ENCODE results near the gene NUMB. TPM values are rescaled to one million over a fixed set of nuclear protein-coding genes. Genes with fewer than 3 reads are reported as not detected.
"Not testable (repeated sequence)": the region's sequence is repeated elsewhere in the genome, so short reads cannot be mapped to it uniquely, and the experiment has no call there.

NUMB gene
- total RNA-seq, 2 experiments from 2014 or later, result 44.5 to 46.4 TPM

DNA sequence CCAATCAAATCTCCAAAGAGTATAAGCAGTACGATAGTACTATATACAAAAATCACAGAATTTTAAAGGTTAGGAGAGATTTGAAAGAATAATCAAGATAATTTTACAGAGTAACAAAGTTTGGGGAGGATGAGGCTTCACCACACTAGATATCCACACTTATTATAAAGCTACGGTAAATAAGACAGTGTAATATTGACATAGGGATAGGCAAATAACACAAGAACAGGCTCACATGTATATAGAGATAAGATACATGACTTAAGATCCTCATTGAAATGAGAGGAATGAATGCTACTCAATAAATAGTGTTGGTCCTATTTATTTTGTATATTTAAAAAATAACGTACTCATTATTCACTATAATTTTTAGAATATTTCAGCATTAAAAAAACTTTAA lies 26.2 kb downstream of the NUMB start:
- DNase-seq, result no peak
- no peaks in the 10 kb centered on the region for H3K9me3 Mint-ChIP-seq
- H3K36me3 Mint-ChIP-seq (ENCODE audit: low read depth), result peaks cover 2% of the 10 kb centered on the region
- H3K27me3 Mint-ChIP-seq, result no peaks in the 10 kb centered on the region
- CTCF ChIA-PET, result no interaction called here
- POLR2A ChIA-PET, result no interaction called here
- no peak overlapping the region for H3K4me3 Mint-ChIP-seq
- no peak overlapping the region for H3K27ac Mint-ChIP-seq
- H3K4me1 Mint-ChIP-seq, result no peaks in the 10 kb centered on the region

DNA sequence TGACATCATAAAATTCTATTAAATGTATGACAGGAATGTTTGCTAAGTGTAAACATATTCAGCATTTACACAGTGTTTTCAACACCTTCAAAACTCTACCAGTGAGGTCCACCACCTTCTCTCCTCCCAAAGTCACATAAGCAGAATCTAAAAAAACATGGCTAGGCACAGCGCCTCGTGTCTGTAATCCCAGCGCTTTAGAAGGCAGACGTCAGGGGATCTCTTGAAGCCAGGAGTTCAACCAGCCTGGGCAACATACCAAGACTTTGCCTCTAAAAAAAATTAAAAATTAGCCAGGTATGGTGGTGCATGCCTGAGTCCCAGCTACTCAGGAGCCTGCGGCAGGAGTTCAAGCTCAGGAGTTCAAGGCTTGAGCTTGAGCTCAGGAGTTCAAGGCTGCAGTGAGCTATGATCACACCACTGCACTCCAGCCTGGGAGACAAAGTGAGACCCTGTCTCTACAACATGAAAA lies 30.0 kb downstream of the NUMB start:
- CTCF ChIA-PET, result interaction anchor here (0.5 kb wide), 1 partner anchor 71 kb away, joined by 3 read pairs; no protein-coding TSS in a partner anchor
- Mint-ChIP-seq H3K36me3 (ENCODE audit: low read depth) (peaks cover 2% of the 10 kb centered on the region), H3K27ac (no peak overlapping the region), H3K4me3 (no peak overlapping the region), H3K4me1 (peaks cover 7% of the 10 kb centered on the region), H3K9me3 (no peaks in the 10 kb centered on the region), H3K27me3 (no peaks in the 10 kb centered on the region)
- no peak for DNase-seq
- POLR2A ChIA-PET, result no interaction called here

DNA sequence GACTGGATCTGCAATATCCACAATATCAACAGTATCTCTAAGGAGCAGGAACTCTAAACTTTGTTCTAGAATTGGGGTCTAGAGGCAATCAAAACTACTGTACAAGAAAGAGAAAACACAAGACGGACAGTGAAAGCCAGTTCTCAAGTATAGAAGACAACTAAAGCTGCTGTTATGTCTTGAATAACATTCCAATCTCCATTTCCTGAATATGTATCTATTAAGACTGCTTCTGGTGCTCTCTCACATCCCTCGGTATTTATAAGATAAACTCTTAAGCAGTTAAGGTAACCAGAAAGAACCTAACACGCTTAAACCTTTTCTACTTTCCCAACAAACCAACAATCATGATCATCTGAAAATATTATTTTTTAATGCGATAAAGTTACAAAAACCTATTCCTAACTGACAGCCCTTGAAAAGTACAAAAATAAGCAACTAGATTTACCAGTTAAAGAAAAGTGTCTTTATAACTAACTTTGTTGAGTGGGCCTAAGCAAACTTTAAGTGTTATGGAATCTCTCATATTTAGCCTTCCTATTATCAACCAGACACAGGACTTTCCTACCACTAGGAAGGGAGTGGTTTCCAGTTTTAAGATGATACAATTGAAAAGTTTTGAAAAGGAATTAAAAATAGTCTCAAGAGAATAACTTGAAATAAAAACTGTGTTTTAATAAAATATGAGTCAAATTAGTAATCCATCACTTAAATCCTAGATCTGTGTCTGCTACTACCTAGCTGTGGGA lies 30.7 kb downstream of the NUMB start:
- POLR2A ChIA-PET, result no interaction called here
- no peaks in the 10 kb centered on the region for H3K27me3 Mint-ChIP-seq
- H3K4me1 Mint-ChIP-seq, result peaks cover 7% of the 10 kb centered on the region
- DNase-seq, result no peak
- H3K36me3 Mint-ChIP-seq (ENCODE audit: low read depth), result peaks cover 2% of the 10 kb centered on the region
- no peak overlapping the region for H3K4me3 Mint-ChIP-seq
- no peak overlapping the region for H3K27ac Mint-ChIP-seq
- CTCF ChIA-PET, result interaction anchor here (0.5 kb wide), 1 partner anchor 71 kb away, joined by 3 read pairs; no protein-coding TSS in a partner anchor
- no peaks in the 10 kb centered on the region for H3K9me3 Mint-ChIP-seq

DNA sequence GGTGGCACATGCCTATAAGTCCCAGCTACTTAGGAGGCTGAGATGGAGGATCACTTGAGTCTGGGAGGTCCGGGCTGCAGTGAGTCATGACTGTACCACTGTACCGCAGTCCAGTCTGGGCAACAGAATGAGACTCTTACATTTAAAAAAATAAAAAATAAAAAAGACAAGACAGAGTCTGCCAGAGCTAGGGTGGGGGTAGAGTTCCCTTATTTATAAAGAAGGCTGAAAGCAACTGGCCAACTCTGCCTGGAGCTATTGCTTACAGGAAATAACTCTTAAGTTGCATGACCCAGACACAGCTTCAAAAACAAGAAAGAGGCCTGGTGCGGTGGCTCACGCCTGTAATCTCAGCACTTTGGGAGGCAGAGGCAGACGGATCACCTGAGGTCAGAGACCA lies 31.5 kb downstream of the NUMB start:
- DNase-seq, result no peak
- POLR2A ChIA-PET, result no interaction called here
- Mint-ChIP-seq H3K4me1 (peaks cover 14% of the 10 kb centered on the region), H3K27me3 (no peaks in the 10 kb centered on the region), H3K36me3 (ENCODE audit: low read depth) (peaks cover 7% of the 10 kb centered on the region), H3K27ac (no peak overlapping the region), H3K4me3 (no peak overlapping the region), H3K9me3 (no peaks in the 10 kb centered on the region)
- CTCF ChIA-PET, result no interaction called here

DNA sequence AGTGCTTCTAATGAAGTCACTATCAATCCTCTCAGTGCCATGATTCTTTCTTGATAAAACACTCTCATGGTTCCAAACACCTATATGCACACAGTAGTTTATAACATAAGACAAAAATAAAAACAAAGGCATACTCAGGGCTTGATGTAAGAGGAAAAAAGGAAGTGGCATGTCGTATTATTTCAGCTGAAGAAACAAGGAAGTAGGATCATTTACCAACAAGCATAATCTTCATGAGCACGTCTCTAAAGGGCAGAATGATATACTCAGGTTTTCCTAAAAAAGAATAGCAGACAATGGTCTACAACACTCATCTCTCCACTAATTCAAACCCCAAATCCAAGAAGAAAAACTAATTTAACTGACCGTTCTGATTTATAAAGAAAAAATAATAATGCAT lies 33.9 kb downstream of the NUMB start:
- peaks cover 14% of the 10 kb centered on the region for H3K36me3 Mint-ChIP-seq (ENCODE audit: low read depth)
- no peak for DNase-seq
- no peak overlapping the region for H3K4me3 Mint-ChIP-seq
- no peak overlapping the region for H3K27ac Mint-ChIP-seq
- H3K9me3 Mint-ChIP-seq, result no peaks in the 10 kb centered on the region
- H3K4me1 Mint-ChIP-seq, result peaks cover 14% of the 10 kb centered on the region
- ChIA-PET CTCF (no interaction called here), POLR2A (no interaction called here)
- no peaks in the 10 kb centered on the region for H3K27me3 Mint-ChIP-seq

DNA sequence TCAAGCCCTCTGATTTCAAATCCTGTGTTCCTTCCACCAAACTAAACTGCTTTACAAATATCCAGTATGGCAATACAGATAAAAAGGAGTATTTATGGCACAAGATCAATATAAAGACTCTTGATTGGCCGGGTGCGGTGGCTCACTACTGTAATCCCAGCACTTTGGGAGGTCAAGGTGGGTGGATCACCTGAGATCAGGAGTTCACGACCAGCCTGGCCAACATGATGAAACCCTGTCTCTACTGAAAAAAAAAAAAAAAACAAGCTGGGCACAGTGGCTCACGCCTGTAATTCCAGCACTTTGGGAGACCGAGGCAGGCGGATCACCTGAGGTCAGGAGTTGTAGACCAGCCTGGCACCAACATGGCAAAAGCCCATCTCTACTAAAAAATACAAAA lies 35.3 kb downstream of the NUMB start:
- not testable (repeated sequence) for H3K27ac Mint-ChIP-seq, H3K27me3 Mint-ChIP-seq, H3K4me3 Mint-ChIP-seq, DNase-seq, H3K9me3 Mint-ChIP-seq
- Mint-ChIP-seq H3K36me3 (ENCODE audit: low read depth) (peaks cover 14% of the 10 kb centered on the region), H3K4me1 (peaks cover 14% of the 10 kb centered on the region)
- POLR2A ChIA-PET, result interaction anchor here (1.0 kb wide), 1 partner anchor 21 kb away, joined by 3 read pairs; no protein-coding TSS in a partner anchor
- CTCF ChIA-PET, result interaction anchor here (0.7 kb wide), 1 partner anchor 38 kb away, joined by 5 read pairs; no protein-coding TSS in a partner anchor

DNA sequence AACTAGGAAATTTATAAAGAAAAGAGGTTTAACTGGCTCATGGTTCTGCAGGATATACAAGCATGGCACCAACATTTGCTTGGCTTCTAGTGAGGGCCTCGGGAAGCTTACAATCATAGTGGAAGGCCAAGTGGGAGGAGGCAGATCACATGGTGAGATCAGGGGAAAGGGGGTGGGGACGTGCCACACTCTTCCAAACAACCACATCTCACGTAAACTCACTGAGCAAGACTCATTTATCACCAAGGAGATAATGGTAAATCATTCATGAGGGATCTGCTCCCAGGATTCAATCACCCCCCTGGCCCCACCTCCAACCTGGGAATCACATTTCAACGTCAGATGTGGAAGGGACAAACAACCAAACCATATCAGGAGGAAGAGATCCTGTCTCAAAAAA lies 35.8 kb downstream of the NUMB start:
- H3K27ac Mint-ChIP-seq, result no peak overlapping the region
- peaks cover 12% of the 10 kb centered on the region for H3K36me3 Mint-ChIP-seq (ENCODE audit: low read depth)
- H3K9me3 Mint-ChIP-seq, result no peaks in the 10 kb centered on the region
- POLR2A ChIA-PET, result interaction anchor here (1.0 kb wide), 1 partner anchor 21 kb away, joined by 3 read pairs; no protein-coding TSS in a partner anchor
- no peaks in the 10 kb centered on the region for H3K27me3 Mint-ChIP-seq
- H3K4me1 Mint-ChIP-seq, result peaks cover 14% of the 10 kb centered on the region
- CTCF ChIA-PET, result no interaction called here
- no peak overlapping the region for H3K4me3 Mint-ChIP-seq
- DNase-seq, result no peak

DNA sequence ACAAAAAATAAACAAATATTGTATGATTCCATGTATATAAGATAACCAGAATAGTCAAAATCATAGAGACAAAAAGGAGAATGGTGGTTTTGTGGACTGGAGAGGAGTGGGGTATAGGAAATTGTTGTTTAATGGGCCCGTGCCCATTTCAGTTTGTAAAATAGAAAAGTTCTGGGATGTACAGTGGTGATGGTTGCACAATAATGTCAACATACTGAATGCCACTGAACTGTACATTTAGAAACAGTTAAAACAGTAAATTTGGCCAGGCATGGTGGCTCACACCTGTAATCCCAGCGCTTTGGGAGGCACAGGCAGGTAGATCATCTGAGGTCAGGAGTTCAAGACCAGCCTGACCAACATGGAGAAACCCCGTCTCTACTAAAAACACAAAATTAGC lies 40.1 kb downstream of the NUMB start:
- POLR2A ChIA-PET, result no interaction called here
- DNase-seq, result no peak
- Mint-ChIP-seq H3K4me1 (peaks cover 7% of the 10 kb centered on the region), H3K27ac (no peak overlapping the region), H3K36me3 (ENCODE audit: low read depth) (peaks cover 12% of the 10 kb centered on the region), H3K27me3 (no peaks in the 10 kb centered on the region), H3K9me3 (no peaks in the 10 kb centered on the region), H3K4me3 (no peak overlapping the region)
- CTCF ChIA-PET, result no interaction called here

DNA sequence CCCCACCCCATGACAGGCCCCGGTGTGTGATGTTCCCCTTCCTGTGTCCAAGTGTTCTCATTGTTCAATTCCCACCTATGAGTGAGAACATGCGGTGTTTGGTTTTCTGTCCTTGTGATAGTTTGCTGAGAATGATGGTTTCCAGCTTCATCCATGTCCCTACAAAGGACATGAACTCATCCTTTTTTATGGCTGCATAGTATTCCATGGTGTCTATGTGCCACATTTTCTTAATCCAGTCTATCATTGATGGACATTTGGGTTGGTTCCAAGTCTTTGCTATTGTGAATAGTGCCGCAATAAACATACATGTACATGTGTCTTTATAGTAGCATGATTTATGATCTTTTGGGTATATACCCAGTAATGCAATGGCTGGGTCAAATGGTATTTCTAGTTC lies 52.1 kb downstream of the NUMB start:
- H3K4me3 Mint-ChIP-seq, H3K9me3 Mint-ChIP-seq, POLR2A ChIA-PET, H3K27me3 Mint-ChIP-seq, H3K4me1 Mint-ChIP-seq, H3K27ac Mint-ChIP-seq, DNase-seq: not testable (repeated sequence)
- CTCF ChIA-PET, result interaction anchor here (1.4 kb wide), 1 partner anchor 111 kb away, joined by 3 read pairs; no protein-coding TSS in a partner anchor
- H3K36me3 Mint-ChIP-seq (ENCODE audit: low read depth), result peaks cover 24% of the 10 kb centered on the region

DNA sequence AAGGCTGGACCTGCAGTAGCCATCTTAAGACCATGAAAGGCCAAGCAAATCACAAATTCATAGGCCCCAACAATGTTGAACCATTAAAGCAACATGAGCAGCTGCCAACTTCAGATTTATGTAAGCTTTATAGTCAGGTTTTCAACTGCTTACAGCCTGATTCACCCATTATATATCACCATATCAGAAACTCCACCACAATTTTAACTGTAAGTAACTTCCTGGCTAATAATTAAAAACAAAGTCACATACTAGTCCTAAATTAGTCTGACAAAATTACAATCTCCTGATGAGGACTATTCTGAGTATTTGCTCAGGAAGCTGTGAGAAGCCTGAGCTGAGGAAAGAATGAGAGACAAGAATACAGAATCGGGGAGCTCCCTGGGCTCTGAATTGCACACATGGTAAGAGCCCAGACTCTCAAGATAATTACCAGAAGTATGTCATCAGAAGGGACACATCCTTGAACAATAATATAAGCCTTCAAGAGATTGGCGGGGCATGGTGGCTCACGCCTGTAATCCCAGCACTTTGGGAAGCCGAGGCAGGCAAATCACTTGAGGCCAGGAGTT lies 55.1 kb downstream of the NUMB start:
- DNase-seq, result no peak
- POLR2A ChIA-PET, result no interaction called here
- H3K27me3 Mint-ChIP-seq, result no peaks in the 10 kb centered on the region
- H3K4me3 Mint-ChIP-seq, result no peak overlapping the region
- H3K36me3 Mint-ChIP-seq (ENCODE audit: low read depth), result peaks cover 19% of the 10 kb centered on the region
- CTCF ChIA-PET, result no interaction called here
- no peaks in the 10 kb centered on the region for H3K9me3 Mint-ChIP-seq
- no peak overlapping the region for H3K27ac Mint-ChIP-seq
- no peaks in the 10 kb centered on the region for H3K4me1 Mint-ChIP-seq

DNA sequence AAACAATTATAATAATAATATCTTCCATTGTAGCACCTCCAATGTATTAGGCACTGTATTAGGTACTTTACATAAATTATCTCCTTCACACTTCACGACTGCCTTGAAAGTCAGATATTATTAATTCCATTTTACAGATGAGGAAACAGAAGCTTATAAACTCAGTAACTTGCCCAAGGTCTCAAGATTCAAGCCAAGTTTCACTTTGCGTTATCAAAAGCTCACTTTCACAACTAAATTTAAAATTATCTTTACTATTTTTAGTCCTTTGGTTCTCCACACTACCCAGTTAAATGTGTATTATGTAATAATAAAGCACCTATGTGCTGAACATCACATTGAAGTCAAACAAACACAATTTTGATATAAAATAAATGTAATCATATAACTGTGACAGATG lies 55.8 kb downstream of the NUMB start:
- Mint-ChIP-seq H3K9me3 (no peaks in the 10 kb centered on the region), H3K27me3 (no peaks in the 10 kb centered on the region), H3K36me3 (ENCODE audit: low read depth) (peaks cover 17% of the 10 kb centered on the region), H3K27ac (no peak overlapping the region), H3K4me3 (no peak overlapping the region), H3K4me1 (no peaks in the 10 kb centered on the region)
- ChIA-PET CTCF (no interaction called here), POLR2A (no interaction called here)
- DNase-seq, result no peak

DNA sequence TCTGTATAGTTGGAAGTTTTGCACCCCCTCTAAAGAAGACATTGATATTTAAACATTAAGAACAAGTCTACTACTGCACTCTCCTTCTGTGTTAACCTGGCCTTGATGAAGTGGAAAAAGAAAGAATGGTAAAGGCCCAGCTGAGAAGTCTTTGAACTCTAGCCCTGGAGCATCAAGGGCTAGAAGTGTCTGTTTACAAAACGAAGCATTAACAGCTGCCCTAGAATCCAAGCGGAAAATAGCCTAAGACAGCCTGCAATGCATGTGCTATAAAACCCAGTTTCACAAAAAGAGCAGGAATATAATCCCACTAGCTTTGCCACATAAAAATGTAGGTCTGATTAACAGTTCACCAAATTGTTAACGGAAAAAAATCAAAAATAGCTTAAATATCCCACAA lies 60.5 kb downstream of the NUMB start:
- Mint-ChIP-seq H3K9me3 (no peaks in the 10 kb centered on the region), H3K36me3 (ENCODE audit: low read depth) (peaks cover 2% of the 10 kb centered on the region), H3K4me1 (peaks cover 8% of the 10 kb centered on the region), H3K27me3 (no peaks in the 10 kb centered on the region), H3K27ac (no peak overlapping the region), H3K4me3 (no peak overlapping the region)
- ChIA-PET POLR2A (no interaction called here), CTCF (interaction anchor here (0.6 kb wide), 1 partner anchor 16 kb away, joined by 3 read pairs; no protein-coding TSS in a partner anchor)
- no peak for DNase-seq

DNA sequence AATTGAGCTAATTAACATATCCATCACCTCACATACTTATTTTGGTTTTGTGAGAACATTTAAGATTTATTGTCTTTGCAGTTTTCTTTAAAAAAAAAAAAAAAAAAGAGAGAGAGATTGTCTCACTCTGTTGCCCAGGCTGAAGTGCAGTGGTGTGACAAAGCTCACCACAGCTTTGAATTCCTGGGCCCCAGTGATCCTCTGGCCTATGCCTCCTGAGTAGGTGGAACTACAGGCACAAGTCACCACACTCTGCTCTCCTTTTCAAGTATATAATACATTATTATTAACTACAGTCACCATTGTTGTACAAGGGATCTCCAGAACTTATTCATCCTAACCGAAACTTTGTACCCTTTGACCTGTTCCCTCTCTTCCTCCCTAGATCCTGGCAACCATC lies 64.0 kb downstream of the NUMB start:
- no peak overlapping the region for H3K27ac Mint-ChIP-seq
- H3K27me3 Mint-ChIP-seq, result no peaks in the 10 kb centered on the region
- peaks cover 13% of the 10 kb centered on the region for H3K4me1 Mint-ChIP-seq
- H3K4me3 Mint-ChIP-seq, result no peak overlapping the region
- H3K9me3 Mint-ChIP-seq, result no peaks in the 10 kb centered on the region
- DNase-seq, result no peak
- POLR2A ChIA-PET, result no interaction called here
- no peaks in the 10 kb centered on the region for H3K36me3 Mint-ChIP-seq (ENCODE audit: low read depth)
- CTCF ChIA-PET, result interaction anchor here (0.6 kb wide), 1 partner anchor 355 kb away, joined by 3 read pairs; no protein-coding TSS in a partner anchor

DNA sequence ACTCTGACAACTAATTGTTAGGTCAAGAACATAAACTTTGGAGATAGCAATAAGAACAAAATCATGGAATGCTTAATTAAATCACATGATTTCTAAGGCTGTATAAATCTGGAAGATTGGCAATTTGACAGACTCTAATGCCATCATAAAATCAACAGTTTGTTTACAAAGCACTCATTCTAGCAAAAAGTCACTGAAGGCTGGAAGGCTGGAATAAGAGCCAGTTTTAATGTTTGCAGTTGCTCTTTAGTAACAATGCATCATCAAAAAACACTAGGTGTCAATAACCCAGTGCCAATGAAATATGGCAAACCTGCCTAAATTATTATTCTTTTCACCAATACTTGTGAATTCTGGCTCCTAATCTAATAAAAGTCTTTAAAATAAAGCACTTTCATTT lies 65.0 kb downstream of the NUMB start:
- ChIA-PET CTCF (no interaction called here), POLR2A (no interaction called here)
- no peak for DNase-seq
- H3K36me3 Mint-ChIP-seq (ENCODE audit: low read depth), result no peaks in the 10 kb centered on the region
- H3K27ac Mint-ChIP-seq, result no peak overlapping the region
- H3K27me3 Mint-ChIP-seq, result no peaks in the 10 kb centered on the region
- H3K9me3 Mint-ChIP-seq, result no peaks in the 10 kb centered on the region
- H3K4me1 Mint-ChIP-seq, result peaks cover 13% of the 10 kb centered on the region
- H3K4me3 Mint-ChIP-seq, result no peak overlapping the region
